A549 (cell line): Measurements from ENCODE around the gene C14orf132. TPM values are rescaled to one million over a fixed set of nuclear protein-coding genes. Genes with fewer than 3 reads are reported as not detected.

Experiments used
- ATAC-seq, 2 experiments: fragments of 200-7000 bp in 1 of 2; fragments of >200 bp in 1 of 2; cut with Nextera tagmentation in 1 of 2; cut with Tn5 transposase in 1 of 2; 3 replicates each; pipeline versions ENCODE4 v1.8.0 to v1.9.1; 2018 to 2020; ENCODE audit warnings: mild to moderate bottlenecking in 1 of 2, moderate library complexity in 1 of 2
- CTCF ChIA-PET: fragments of 300-600 bp; sonication (Branson Sonifier 250); formaldehyde crosslinking; extraction: SDS; loops from one replicate; lab custom pipeline; 2021; ENCODE audit warnings: antibody characterized with exemption, inconsistent platforms; lab: Yijun Ruan, JAX
- POLR2A ChIA-PET: fragments of 350-600 bp; formaldehyde crosslinking; extraction: SDS; loops from one replicate; lab custom pipeline; 2021; ENCODE audit warnings: antibody characterized with exemption, inconsistent platforms; lab: Yijun Ruan, JAX
- DNase-seq, 2 experiments: peaks; one replicate each; pipeline versions ENCODE4 v3.0.0 to v3.0.0-alpha.2; 2011 to 2016; ENCODE audit warnings: low read depth in 1 of 2, low spot score in 1 of 2
- FAIRE-seq: peaks from 2 replicates; lab custom pipeline; 2011; peaks lifted over from hg19 to GRCh38; lab: Jason Lieb, UNC
- H3K27ac ChIP-seq, 2 experiments: fragments of >200 bp; sonication (Bioruptor Twin); formaldehyde crosslinking; 3 replicates each; pipeline ENCODE4 v1.5.1; 2016 to 2017
- H3K4me1 ChIP-seq: fragments of >200 bp; sonication (Bioruptor Twin); formaldehyde crosslinking; 3 replicates; pipeline ENCODE4 v1.6.1; 2016
- H3K4me2 ChIP-seq: fragments of >200 bp; sonication (Bioruptor Twin); formaldehyde crosslinking; 3 replicates; pipeline ENCODE4 v1.6.1; 2016
- H3K4me3 ChIP-seq: fragments of >200 bp; sonication (Bioruptor Twin); formaldehyde crosslinking; 3 replicates; pipeline ENCODE4 v1.5.1; 2016
- H3K9me3 ChIP-seq: fragments of >200 bp; sonication (Bioruptor Twin); formaldehyde crosslinking; 3 replicates; pipeline ENCODE4 v1.6.1; 2016
- ATOH8 ChIP-seq: fragments of 250-450 bp; sonication (Bioruptor Pico); IDR thresholded peaks from 2 replicates; pipeline ENCODE4 v1.5.0; 2020; ENCODE audit warnings: low read depth, mild to moderate bottlenecking, moderate library complexity
- CBX8 ChIP-seq: fragments of 200-600 bp; sonication (generic); IDR thresholded peaks from 2 replicates; pipeline ENCODE4 v1.6.1; 2016
- CEBPB ChIP-seq, 2 experiments: fragments of >200 bp in 1 of 2; sonication (Bioruptor Twin) in 1 of 2; formaldehyde crosslinking in 1 of 2; IDR thresholded peaks; 2 replicates each; pipeline ENCODE4 v1.6.1; 2012 to 2016
- E2F6 ChIP-seq: IDR thresholded peaks from 2 replicates; pipeline ENCODE4 v1.6.1; 2012; ENCODE audit warnings: low read depth, borderline replicate concordance
- ELK1 ChIP-seq: fragments of 150-350 bp; IDR thresholded peaks from 2 replicates; pipeline ENCODE4 v1.6.1; 2014; ENCODE audit warnings: low read depth, mild to moderate bottlenecking, low read length
- FOSB ChIP-seq: fragments of 250-450 bp; sonication (Bioruptor Pico); IDR thresholded peaks from 2 replicates; pipeline ENCODE4 v1.5.0; 2020; ENCODE audit warnings: mild to moderate bottlenecking, moderate library complexity
- FOSL2 ChIP-seq, 2 experiments: fragments of 450-650 bp in 1 of 2; fragments of >200 bp in 1 of 2; sonication (Bioruptor Twin) in 1 of 2; formaldehyde crosslinking; IDR thresholded peaks; 2 replicates each; pipeline versions ENCODE4 v1.5.0 to v1.6.1; 2016 to 2020; ENCODE audit warnings: mild to moderate bottlenecking in 1 of 2, moderate library complexity in 1 of 2
- HOXA7 ChIP-seq: fragments of 250-450 bp; sonication (Bioruptor Pico); IDR thresholded peaks from 2 replicates; pipeline ENCODE4 v1.5.0; 2020; ENCODE audit warnings: mild to moderate bottlenecking, moderate library complexity
- JUN ChIP-seq, 2 experiments: fragments of >200 bp; sonication (Bioruptor Twin); formaldehyde crosslinking; IDR thresholded peaks; 2 replicates in 1 of 2; 3 replicates in 1 of 2; pipeline ENCODE4 v1.6.1; 2016 to 2017
- KDM5A ChIP-seq: fragments of 200-600 bp; sonication (generic); IDR thresholded peaks from 2 replicates; pipeline ENCODE4 v1.6.1; 2016; ENCODE audit warnings: antibody characterized with exemption, mild to moderate bottlenecking
- MAX ChIP-seq: IDR thresholded peaks from 2 replicates; pipeline ENCODE4 v1.6.1; 2012
- MAZ ChIP-seq: fragments of 150-350 bp; IDR thresholded peaks from 2 replicates; pipeline ENCODE4 v1.6.1; 2014; ENCODE audit warnings: antibody characterized with exemption, low read depth, low read length, borderline replicate concordance
- PHF8 ChIP-seq: fragments of 200-600 bp; sonication (generic); IDR thresholded peaks from 2 replicates; pipeline ENCODE4 v1.6.1; 2016; ENCODE audit warnings: low read depth, mild to moderate bottlenecking, antibody characterized with exemption, moderate library complexity, borderline replicate concordance
- POLR2A ChIP-seq: IDR thresholded peaks from 2 replicates; pipeline ENCODE4 v1.6.1; 2012; ENCODE audit warnings: mild to moderate bottlenecking, low read length
- RAD21 ChIP-seq, 2 experiments: fragments of >200 bp in 1 of 2; sonication (Bioruptor Twin) in 1 of 2; formaldehyde crosslinking in 1 of 2; IDR thresholded peaks in 1 of 2; conservative IDR thresholded peaks in 1 of 2; 2 replicates in 1 of 2; 3 replicates in 1 of 2; pipeline ENCODE4 v1.6.1; 2012 to 2018; ENCODE audit warnings: inconsistent platforms in 1 of 2
- RNF2 ChIP-seq: fragments of 200-600 bp; sonication (generic); IDR thresholded peaks from 2 replicates; pipeline ENCODE4 v1.6.1; 2016; ENCODE audit warnings: low read depth, mild to moderate bottlenecking, antibody characterized with exemption, moderate library complexity, borderline replicate concordance
- USF2 ChIP-seq: fragments of 450-650 bp; IDR thresholded peaks from 2 replicates; pipeline ENCODE4 v1.6.1; 2014; ENCODE audit warnings: antibody characterized with exemption
- whole genome bisulfite sequencing: methylation state at CpG from one replicate; pipeline ENCODE4 v1.1.6; 2017; ENCODE audit errors: missing lambda C conversion rate; 5-methylcytosine and 5-hydroxymethylcytosine counted together
- polyA plus RNA-seq, 4 experiments: library from polyadenylated mRNA; depleted of rRNA in 3 of 4; stranded (reverse); fragments of >200 nt; fragmentation: RNase III in 1 of 4; extraction: RNeasy Plus Mini Kit Qiagen cat#74134 plus additional on column Dnase treatment in 1 of 4; gene quantifications; 2 replicates in 3 of 4; 3 replicates in 1 of 4; pipeline ENCODE4 v1.2.3, GENCODE V29; 2011 to 2017

Gene C14orf132
- polyA plus RNA-seq, 2 of the 4 experiments (the other 2 are of a cell fraction), result 4.6 to 8.5 TPM

- FAIRE-seq, result no peak
- Histone ChIP-seq H3K27ac (peak overlapping the region; percentile 76 to 90; a peak in 5 of 6 replicates), H3K4me1 (peaks cover 68% of the 10 kb centered on the region), H3K4me2 (peak overlapping the region; percentile 74), H3K9me3 (no peaks in the 10 kb centered on the region), H3K4me3 (no peak overlapping the region)
- WGBS, result 69% methylated on average over 12 of the region's 12 CpGs
- ATAC-seq, result no peak
- no peak for TF ChIP-seq MAZ
- TF ChIP-seq HOXA7 (CRISPR knock-in tag), result no peak
- no peak for TF ChIP-seq MAX
- TF ChIP-seq ELK1, result no peak
- DNase-seq, result no peak
- ChIA-PET CTCF (interaction anchor here (1.5 to 16.8 kb wide), 11 partner anchors 10 to 535 kb away, joined by 3 to 486 read pairs (median 17); partner anchors contain the start of gene C14orf132), POLR2A (no interaction called here)
Measured at GRCh38 chr14:96096639-96097610, 57.8 kb downstream of the C14orf132 start.

- Histone ChIP-seq H3K4me1 (peaks cover 66% of the 10 kb centered on the region), H3K4me3 (no peak overlapping the region), H3K9me3 (no peaks in the 10 kb centered on the region), H3K27ac (peak overlapping the region in 1 of 2 experiments; percentile 90; a peak in 5 of 6 replicates), H3K4me2 (no peak overlapping the region)
- no peak for FAIRE-seq
- WGBS, result 77% methylated on average over 7 of the region's 7 CpGs
- TF ChIP-seq FOSL2 (IDR thresholded peaks at IDR 0.05) (no peak), FOSL2 (CRISPR knock-in tag; IDR thresholded peaks at IDR 0.05) (no peak), USF2 (no peak), POLR2A (no peak), RNF2 (no peak), E2F6 (no peak), FOSB (CRISPR knock-in tag) (no peak), PHF8 (no peak), RAD21 (conservative IDR thresholded peaks at IDR 0.05 in 1 of 2, IDR thresholded peaks at IDR 0.05 in 1 of 2) (no peak), KDM5A (no peak), CEBPB (IDR thresholded peaks at IDR 0.05) (no peak), ATOH8 (CRISPR knock-in tag) (no peak), JUN (IDR thresholded peaks at IDR 0.05) (no peak), CBX8 (no peak)
- ChIA-PET POLR2A (no interaction called here), CTCF (interaction anchor here (0.8 to 16.8 kb wide), 25 partner anchors 9 to 536 kb away, joined by 3 to 486 read pairs (median 6); partner anchors contain the start of gene C14orf132)
- ATAC-seq, result no peak
- DNase-seq, result no peak
Measured at GRCh38 chr14:96097752-96098151, 58.6 kb downstream of the C14orf132 start.
